Transverse colon (tissue), 4 donors: ENCODE data around the gene XXYLT1.

Experiments
- POLR2AphosphoS5 ChIP-seq, 3 donors: sonication (generic); formaldehyde crosslinking; IDR thresholded peaks; one replicate each; pipeline ENCODE4 v1.6.1; 2016; ENCODE audit warnings: antibody characterized with exemption in 3 of 3
- TF ChIP-seq, protein P1 (sequence below), 5 experiments: fragments of 200-600 bp in 3 of 5; fragments of 450-650 bp in 2 of 5; sonication (generic) in 3 of 5; IDR thresholded peaks; 1 replicate in 2 of 5; 2 replicates in 3 of 5; pipeline ENCODE4 v1.5.1; 2016 to 2017; ENCODE audit warnings: antibody characterized with exemption in 5 of 5, inconsistent platforms in 3 of 5, mild to moderate bottlenecking in 2 of 5, moderate library complexity in 1 of 5

- no peak for TF ChIP-seq POLR2AphosphoS5 (IDR thresholded peaks at IDR 0.05)
- TF ChIP-seq, protein P1, sequence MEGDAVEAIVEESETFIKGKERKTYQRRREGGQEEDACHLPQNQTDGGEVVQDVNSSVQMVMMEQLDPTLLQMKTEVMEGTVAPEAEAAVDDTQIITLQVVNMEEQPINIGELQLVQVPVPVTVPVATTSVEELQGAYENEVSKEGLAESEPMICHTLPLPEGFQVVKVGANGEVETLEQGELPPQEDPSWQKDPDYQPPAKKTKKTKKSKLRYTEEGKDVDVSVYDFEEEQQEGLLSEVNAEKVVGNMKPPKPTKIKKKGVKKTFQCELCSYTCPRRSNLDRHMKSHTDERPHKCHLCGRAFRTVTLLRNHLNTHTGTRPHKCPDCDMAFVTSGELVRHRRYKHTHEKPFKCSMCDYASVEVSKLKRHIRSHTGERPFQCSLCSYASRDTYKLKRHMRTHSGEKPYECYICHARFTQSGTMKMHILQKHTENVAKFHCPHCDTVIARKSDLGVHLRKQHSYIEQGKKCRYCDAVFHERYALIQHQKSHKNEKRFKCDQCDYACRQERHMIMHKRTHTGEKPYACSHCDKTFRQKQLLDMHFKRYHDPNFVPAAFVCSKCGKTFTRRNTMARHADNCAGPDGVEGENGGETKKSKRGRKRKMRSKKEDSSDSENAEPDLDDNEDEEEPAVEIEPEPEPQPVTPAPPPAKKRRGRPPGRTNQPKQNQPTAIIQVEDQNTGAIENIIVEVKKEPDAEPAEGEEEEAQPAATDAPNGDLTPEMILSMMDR (IDR thresholded peaks at IDR 0.05), result no peak
These were observed 117.3 kb downstream of the XXYLT1 start for GRCh38 chr3:195153653-195154052.
